Esophagus squamous epithelium (tissue), 5 donors: Measurements from ENCODE around the gene PVR. TPM values are rescaled to one million over a fixed set of nuclear protein-coding genes. Genes with fewer than 3 reads are reported as not detected.
"Not testable (repeated sequence)": the region's sequence is repeated elsewhere in the genome, so short reads cannot be mapped to it uniquely, and the experiment has no call there.

Experiments
- DNase-seq: peaks from one replicate; lab custom pipeline; 2025; lab: John Stamatoyannopoulos, UW
- H3K27ac ChIP-seq, 4 donors: fragments of 200-600 bp; sonication (generic); one replicate each; pipeline ENCODE4 v1.5.1; 2016 to 2019; ENCODE audit warnings: mild to moderate bottlenecking in 1 of 4
- H3K27me3 ChIP-seq, 4 donors: fragments of 200-600 bp; sonication (generic); 1 replicate in 3 of 4; 2 replicates in 1 of 4; pipeline versions ENCODE4 v1.5.1 to v1.6.0; 2017 to 2021; ENCODE audit warnings: antibody characterized with exemption in 1 of 4
- H3K36me3 ChIP-seq, 3 donors: fragments of 200-600 bp; sonication (generic); one replicate each; pipeline ENCODE4 v1.5.1; 2016 to 2019
- H3K4me1 ChIP-seq, 3 donors: fragments of 200-600 bp; sonication (generic); one replicate each; pipeline ENCODE4 v1.5.1; 2017 to 2019
- H3K4me3 ChIP-seq, 4 donors: fragments of 200-600 bp; sonication (generic); 1 replicate in 3 of 4; 2 replicates in 1 of 4; pipeline ENCODE4 v1.5.1; 2016 to 2019; ENCODE audit warnings: mild to moderate bottlenecking in 2 of 4, moderate library complexity in 1 of 4
- H3K9me3 ChIP-seq, 3 donors: fragments of 200-600 bp; sonication (generic); one replicate each; pipeline ENCODE4 v1.5.1; 2016 to 2019
- CTCF ChIP-seq, 6 experiments: fragments of 450-650 bp in 4 of 6; fragments of 200-600 bp in 2 of 6; sonication (generic) in 2 of 6; IDR thresholded peaks; one replicate each; pipeline ENCODE4 v1.5.1; 2016 to 2019; ENCODE audit warnings: antibody characterized with exemption in 6 of 6, mild to moderate bottlenecking in 4 of 6, moderate library complexity in 4 of 6
- POLR2A ChIP-seq, 4 donors: fragments of 450-650 bp; IDR thresholded peaks; one replicate each; pipeline ENCODE4 v1.6.1; 2017; ENCODE audit warnings: antibody characterized with exemption in 4 of 4, mild to moderate bottlenecking in 4 of 4, moderate library complexity in 3 of 4
- WGBS, 2 donors: methylation state at CpG; one replicate each; pipeline ENCODE4 v1.1.5; 2018; 5-methylcytosine and 5-hydroxymethylcytosine counted together
- intact Hi-C: fragments of 100-400 bp; cut with DNase I; formaldehyde crosslinking; loops from one replicate; pipeline ENCODE4 v1.15.0; 2022
- total RNA-seq, 4 donors: library from RNA; depleted of rRNA; stranded (reverse); fragments of >200 nt; gene quantifications; one replicate each; pipeline ENCODE4 v1.1.0, GENCODE V29; 2016
- donor health status: DM: yes; HTN: yes; CAD: no.

The PVR gene
- total RNA-seq, 4 donors from 2014 or later = 13.2 to 21.9 (median 20.9) TPM

- 71 to 74% methylated on average over 3 of the region's 3 CpGs for WGBS, 2 donors
- TF ChIP-seq CTCF (IDR thresholded peaks at IDR 0.05) (no peak), POLR2A (IDR thresholded peaks at IDR 0.05) (no peak)
- Histone ChIP-seq H3K27ac (no peak overlapping the region), H3K9me3 (no peaks in the 10 kb centered on the region), H3K27me3 (peaks cover 0 to 9% (median 0%) of the 10 kb centered on the region in 4 donors), H3K4me3 (no peak overlapping the region), H3K36me3 (no peaks in the 10 kb centered on the region), H3K4me1 (peaks cover 0 to 4% (median 0%) of the 10 kb centered on the region in 3 donors)
- no peak for DNase-seq
- intact Hi-C loops = no loop called here
These were observed 14.9 kb upstream of the PVR start for GRCh38 chr19:44628793-44629192.

GRCh38 chr19:44631611-44632010 lies 12.1 kb upstream of the PVR start:
- H3K4me1 ChIP-seq, H3K4me3 ChIP-seq, H3K27ac ChIP-seq, H3K36me3 ChIP-seq, intact Hi-C loops, H3K9me3 ChIP-seq, DNase-seq: not testable (repeated sequence)
- 67 to 76% methylated on average over 8 of the region's 8 CpGs for WGBS, 2 donors
- peaks cover 0 to 13% (median 0%) of the 10 kb centered on the region in 4 donors for H3K27me3 ChIP-seq

- H3K36me3 ChIP-seq, H3K4me1 ChIP-seq, intact Hi-C loops, DNase-seq, H3K27ac ChIP-seq, H3K9me3 ChIP-seq: not testable (repeated sequence)
- Histone ChIP-seq H3K27me3 (peaks cover 0 to 13% (median 0%) of the 10 kb centered on the region in 4 donors), H3K4me3 (peak overlapping the region in 1 of 4 donors; percentile 21)
- 22 to 25% methylated on average over 5 of the region's 5 CpGs for WGBS, 2 donors
These were observed 9.7 kb upstream of the PVR start for GRCh38 chr19:44634058-44634457.

- intact Hi-C loops = no loop called here
- H3K27me3 ChIP-seq = peaks cover 0 to 13% (median 0%) of the 10 kb centered on the region in 4 donors
- no peaks in the 10 kb centered on the region for H3K36me3 ChIP-seq
- no peaks in the 10 kb centered on the region for H3K4me1 ChIP-seq
- no peaks in the 10 kb centered on the region for H3K9me3 ChIP-seq
- no peak overlapping the region for H3K4me3 ChIP-seq
- no peak overlapping the region for H3K27ac ChIP-seq
- no peak for DNase-seq
- WGBS, 2 donors = 88 to 89% methylated on average over 2 of the region's 2 CpGs
- no peak for TF ChIP-seq POLR2A (IDR thresholded peaks at IDR 0.05)
- TF ChIP-seq CTCF (IDR thresholded peaks at IDR 0.05) = no peak
These were observed 8.9 kb upstream of the PVR start for GRCh38 chr19:44634785-44635184.

- no peaks in the 10 kb centered on the region for H3K4me1 ChIP-seq
- no peaks in the 10 kb centered on the region for H3K36me3 ChIP-seq
- no peak overlapping the region for H3K27ac ChIP-seq
- intact Hi-C loops = no loop called here
- no peak for DNase-seq
- TF ChIP-seq POLR2A (IDR thresholded peaks at IDR 0.05) (no peak), CTCF (IDR thresholded peaks at IDR 0.05) (no peak)
- peaks cover 0 to 4% (median 0%) of the 10 kb centered on the region in 4 donors for H3K27me3 ChIP-seq
- H3K9me3 ChIP-seq = no peaks in the 10 kb centered on the region
- no peak overlapping the region for H3K4me3 ChIP-seq
- 62 to 81% methylated on average over 2 to 3 of the region's 3 CpGs for WGBS, 2 donors
These were observed 7.9 kb upstream of the PVR start for GRCh38 chr19:44635581-44636438.
